GM21367 (cell line): ENCODE results near the gene USP49.
"Not testable (repeated sequence)": the region's sequence is repeated elsewhere in the genome, so short reads cannot be mapped to it uniquely, and the experiment has no call there.

Source experiments
- ATAC-seq: cut with Tn5 transposase; IDR thresholded peaks from one replicate; pipeline ENCODE4 v1.9.1; 2021; ENCODE audit not compliant: unreplicated experiment

USP49 gene

DNA sequence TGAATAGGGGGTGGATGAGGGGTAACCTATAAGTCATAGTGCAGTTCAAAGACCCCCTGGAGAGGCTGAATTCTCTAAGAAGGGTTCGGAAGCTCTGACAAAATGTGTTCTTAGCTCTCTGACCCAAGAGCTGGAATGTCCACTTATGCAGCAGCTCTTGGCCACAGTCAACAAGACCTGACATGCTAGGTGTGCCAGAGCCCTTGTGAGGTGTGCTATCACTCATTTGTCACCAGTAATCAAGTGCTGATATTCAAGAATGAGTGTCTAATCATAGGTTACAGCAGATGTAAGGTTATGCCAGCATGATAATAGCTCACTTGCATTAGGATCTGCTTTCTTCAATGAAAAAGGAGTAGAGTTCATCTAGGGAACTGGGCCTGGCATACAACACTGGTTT, 79.6 kb downstream of the USP49 start:
- no peak for ATAC-seq

DNA sequence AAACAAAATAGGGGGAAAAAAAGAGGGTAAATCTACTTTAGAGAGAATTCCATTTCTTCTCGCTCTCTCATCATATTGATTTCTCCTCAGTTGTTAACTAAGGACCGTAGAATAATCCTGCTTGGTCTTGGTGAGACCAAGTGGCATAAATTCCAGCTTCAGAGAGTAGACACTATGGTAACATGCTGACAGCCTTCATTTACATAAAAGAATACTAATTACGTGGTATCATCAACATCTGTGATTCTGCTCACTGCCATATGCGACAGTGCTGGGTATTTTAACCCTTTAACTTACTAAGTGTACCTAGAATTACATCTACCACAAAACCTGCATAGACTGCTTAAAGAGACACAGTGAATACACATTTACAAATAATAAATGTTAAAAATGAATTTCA, 80.5 kb downstream of the USP49 start:
- no peak for ATAC-seq

DNA sequence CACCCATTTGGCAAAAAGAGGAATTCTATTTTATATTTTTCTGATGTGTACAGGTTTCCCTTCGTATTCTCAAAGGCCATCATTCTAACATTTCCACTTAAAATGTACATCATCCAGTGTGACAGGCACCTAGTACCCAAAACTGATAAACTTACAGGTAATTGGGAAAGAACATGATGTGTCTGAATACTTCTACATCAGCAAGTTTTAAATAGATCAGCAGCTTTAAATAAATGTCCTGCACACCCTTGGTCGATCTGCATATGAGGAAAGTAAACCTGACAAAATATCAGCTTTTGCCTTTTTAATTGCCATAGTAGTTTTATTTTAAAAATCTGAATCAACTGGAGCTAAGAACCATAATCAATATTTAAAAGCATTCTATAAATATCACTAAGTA, 81.2 kb downstream of the USP49 start:
- ATAC-seq: no peak

DNA sequence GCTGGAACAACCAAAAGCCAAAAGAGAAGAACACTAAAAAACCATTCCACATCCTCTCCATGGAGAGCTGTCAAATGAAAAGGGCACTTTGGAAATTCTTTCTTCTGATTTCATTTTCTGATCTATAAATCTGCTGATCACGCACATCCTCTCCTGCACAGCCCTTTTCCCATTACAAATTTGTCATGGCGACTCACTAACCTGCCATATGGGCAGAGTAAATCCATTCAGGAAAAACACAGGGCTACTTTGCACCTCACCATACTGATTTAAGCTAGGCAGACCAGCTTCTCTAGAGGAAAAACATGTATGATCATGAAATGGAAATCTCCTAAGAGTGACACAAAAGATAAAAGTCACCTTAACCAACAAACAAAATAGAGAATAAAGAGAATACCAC, 81.7 kb downstream of the USP49 start:
- no peak for ATAC-seq

DNA sequence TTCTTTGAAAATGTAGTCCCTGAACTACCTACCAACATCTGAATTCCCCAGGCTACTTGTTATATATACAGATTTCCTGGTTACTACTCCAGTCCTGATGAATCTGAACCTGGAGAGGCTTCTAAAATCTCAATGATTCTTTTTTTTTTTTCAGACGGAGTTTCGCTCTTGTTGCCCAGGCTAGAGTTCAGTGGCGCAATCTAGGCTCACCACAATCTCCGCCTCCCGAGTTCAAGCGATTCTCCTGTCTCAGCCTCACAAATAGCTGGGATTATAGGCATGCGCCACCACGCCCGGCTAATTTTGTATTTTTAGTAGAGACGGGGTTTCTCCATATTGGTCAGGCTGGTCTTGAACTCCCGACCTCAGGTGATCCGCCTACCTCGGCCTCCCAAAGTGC, 83.2 kb downstream of the USP49 start:
- ATAC-seq: not testable (repeated sequence)

DNA sequence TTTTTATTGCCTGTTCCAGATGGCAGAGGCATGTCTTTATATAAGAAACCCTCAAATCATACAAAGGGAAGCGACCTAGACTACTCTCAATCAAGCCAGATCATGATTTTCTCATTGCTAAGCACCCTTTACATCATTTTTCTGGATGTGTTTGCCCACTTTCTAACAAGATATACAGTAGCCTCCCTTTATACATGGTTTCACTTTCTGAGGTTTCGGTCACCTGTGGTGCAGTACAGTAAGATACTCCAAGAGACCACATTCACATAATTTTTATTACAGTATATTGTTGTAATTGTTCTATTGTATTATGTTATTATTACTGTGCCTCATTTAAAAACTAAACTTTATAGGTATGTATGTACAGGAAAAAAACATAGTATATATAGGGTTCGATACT, 84.1 kb downstream of the USP49 start:
- ATAC-seq: no peak

DNA sequence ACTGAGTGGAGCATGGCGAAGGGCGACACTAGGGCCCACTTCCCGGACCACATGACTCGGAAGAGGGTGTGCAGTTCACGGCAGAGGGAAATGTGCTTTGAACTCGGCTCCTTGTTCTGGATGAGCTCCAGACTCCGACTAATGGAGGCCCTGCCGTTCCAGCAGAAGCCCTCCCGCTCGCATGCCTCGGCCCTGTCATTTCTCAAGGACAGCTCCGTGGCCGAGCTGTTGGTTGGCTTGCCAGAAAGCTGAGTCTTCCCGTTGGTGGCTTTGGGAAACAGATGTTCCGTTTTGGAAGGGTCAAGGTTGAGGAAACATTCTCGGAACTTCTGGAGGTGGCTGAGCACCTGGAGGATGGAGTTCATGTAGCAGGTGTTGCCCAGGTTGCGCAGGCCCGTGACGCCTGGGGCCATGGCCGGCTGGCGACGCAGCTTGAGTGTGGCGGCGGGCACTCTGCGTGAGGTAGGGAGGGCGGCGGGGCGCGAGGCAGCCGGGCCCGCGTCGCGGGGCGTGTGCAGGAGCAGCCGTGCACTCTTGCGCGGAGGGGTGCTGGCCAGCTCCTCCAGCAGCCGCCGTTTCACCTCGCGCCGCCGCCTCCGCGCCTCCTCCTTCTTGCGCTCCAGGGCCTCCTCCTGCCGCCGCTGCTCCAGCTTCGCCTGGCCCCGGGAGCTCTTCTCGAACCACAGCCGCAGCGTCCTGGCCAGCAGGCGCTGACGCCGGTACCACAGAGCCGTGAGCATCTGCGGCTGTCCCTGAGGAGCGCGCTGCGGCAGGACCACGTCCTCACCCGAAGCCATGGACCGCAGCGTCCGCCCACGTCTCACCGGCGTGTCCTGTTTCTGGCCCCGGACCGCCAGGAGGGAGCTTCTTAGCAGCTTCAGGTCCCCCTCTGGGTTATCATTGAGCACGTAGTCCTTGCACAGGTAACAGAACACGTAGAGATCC, 89.1 kb downstream of the USP49 start:
- ATAC-seq: no peak

DNA sequence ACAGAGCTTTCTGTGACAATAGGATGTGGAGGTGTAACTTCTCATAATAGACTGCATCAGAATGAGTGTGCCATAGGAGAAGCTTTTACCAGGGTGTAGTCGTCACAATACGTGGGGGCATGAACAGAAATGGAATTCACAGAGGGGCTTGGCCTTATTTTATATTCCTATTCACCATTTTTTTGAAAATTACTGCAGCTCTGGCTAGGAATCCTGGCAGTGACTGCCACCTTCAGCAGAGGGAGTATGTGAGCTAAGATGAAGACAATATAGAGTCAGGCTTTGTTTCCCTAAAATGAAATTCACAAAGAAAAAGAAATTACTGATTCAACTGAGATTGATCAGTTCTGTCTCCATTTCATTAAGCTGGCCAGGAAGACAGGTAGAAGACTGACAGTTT, 93.8 kb downstream of the USP49 start:
- ATAC-seq: no peak

DNA sequence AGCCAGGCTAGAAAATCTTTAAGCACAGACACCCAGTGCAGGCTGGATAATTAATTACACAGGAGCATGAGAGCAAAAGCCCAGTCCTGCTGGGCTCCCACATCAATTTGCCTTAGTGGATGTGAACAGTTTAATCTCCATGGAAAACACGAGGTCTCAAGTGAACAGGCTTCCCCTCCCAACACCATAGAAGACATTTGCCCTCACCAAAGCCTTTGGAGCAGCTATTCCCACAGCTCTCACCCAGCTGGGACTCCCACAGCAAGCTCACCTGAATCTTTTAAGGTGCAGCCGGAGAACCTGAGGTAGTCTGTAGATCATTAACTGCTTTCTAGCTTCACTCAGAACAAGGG, 95.6 kb downstream of the USP49 start:
- no peak for ATAC-seq

DNA sequence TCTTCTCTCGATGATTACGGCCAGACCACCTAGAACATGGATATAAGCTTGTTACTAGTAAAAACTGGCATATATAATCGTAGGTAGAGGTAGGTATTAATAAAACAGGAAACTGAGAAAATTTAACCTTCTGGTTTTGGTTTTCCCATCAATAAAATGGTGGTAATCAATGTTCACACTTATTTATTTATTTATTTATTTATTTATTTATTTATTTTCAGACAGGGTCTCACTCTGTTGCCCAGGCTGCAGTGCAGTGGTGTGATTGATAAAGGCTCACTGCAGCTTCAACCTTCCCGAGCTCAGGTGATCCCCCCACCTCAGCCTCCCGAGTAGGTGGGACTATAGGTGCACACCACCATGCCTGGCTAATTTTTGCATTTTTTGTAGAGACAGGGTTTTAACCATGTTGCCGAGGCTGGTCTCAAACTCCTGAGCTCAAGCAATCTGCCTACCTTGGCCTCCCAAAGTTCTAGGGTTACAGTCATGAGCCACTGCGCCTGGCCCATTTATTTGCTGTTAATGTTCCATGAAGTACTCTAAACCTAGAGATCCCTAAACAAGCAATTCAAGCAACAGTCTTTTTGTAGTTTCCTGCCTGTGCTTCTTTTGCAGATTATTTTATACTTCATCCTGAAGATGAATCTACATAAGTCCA, 96.1 kb downstream of the USP49 start:
- no peak for ATAC-seq

DNA sequence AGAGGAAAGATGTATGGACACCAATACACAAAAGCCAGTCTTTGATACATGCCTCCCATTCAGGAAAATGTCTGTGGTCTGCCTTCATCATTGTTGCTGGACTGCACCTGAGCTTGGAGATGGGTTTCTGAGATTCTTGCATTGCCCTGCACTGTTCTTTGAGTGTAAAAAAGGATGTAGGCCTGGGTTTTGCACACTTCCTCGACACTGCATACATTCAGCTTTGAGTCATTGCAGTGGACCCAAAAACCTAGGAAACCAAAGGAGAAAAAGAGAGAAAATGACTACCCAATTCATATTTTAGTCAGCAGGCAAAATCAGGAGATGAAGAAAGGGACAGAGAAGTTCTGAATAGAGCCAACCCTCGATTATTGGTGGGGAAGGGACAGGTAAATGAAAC, 98.7 kb downstream of the USP49 start:
- ATAC-seq: no peak

DNA sequence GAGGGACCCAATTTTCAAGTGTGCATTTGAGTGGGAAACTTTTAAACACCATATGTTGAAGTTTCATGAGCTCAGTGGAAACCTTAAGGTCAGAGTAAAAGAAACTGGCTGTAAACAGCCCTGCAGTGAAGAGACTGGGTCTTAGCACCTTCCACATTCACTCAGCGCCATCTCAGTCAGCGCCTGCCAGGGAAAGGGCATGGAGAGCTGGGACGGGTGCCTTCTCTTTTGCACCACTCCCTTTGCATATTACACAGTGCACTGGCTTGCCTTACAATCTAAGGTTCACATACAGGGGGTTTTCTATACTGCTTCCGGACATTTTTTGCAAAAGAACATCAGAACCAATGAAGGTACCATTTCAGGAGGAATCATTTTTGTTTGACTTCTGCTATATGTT, 103.2 kb downstream of the USP49 start:
- ATAC-seq: no peak

DNA sequence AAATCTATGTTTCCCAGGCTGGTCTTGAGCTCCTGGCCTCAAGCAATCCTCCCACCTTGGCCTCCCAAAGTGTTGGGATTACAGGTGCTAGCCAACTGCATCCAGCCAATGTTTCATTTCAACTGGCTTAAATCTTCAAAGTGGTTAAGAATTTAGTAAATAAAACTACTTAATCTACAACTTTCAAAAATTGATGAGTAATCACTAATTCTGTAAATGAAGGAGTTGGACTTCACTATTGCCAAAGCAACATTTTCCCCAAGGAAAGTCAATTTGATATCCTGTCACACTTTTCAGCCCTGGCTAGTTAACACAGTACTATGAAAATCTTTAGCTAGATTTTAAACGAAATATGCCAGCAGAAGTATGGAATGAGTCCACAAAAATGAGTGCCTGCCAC, 103.9 kb downstream of the USP49 start:
- no peak for ATAC-seq

DNA sequence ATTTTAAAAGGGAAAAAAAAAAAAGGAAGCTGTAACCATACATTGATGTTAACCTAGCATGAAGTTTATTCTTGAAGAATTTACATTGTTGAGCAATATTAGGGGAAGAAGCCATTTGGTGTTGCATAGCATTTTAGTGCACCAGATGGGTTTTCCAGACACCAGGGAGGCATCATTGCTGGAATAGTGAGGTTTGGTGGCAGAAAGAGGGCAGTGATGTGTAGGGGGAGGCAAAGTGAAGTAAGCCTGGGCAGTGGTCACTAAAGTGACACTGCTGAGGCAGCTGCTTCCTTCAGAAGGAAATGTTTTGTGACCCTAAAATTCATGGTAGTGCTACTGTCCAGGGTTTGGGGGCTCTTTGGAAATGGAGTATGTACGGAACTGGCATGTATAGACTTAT, 105.1 kb downstream of the USP49 start:
- ATAC-seq: no peak

DNA sequence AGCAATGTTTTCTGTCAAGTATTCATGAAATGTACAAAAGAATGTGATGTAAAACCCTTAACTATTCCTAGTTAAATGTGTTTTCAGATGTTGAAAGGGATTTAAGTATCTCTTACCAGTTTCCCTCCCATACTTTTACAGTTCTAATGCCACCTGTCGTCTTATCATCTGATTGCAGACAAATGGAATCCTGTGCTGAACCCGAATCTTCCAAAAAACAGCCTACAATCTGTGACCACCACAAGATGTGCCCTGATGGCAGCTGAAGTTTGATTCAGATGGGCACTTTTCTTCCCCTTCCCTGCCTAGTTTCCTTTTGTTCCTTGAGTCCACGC, 105.8 kb downstream of the USP49 start:
- no peak for ATAC-seq

DNA sequence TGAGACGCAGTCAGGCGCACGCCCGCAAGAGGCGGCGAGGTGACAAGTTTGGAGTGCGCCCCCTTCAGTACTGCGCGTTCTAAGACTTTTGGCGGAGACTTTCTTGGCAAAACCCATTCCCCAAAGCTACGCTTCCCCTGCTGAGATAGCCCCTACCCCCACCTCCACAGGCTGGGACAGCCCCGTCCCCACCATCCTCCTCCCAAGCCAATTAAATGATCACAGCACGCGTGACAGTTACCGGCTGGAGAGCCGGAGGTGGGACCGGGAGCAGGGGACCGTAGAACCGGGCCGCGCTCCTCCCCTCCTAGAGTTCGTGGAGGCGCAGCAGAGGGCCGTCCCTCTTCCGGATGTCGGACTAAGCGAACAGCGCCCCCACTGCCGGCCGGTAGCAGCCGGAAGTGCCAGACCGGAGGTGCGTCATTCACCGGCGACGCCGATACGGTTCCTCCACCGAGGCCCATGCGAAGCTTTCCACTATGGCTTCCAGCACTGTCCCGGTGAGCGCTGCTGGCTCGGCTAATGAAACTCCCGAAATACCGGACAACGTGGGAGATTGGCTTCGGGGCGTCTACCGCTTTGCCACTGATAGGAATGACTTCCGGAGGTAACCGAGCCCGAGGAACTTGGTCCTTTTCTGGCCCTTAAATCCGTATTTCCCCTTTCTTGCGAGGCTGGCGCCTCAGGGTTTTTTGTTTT, 107.8 kb downstream of the USP49 start, which contains the start of gene TOMM6:
TSS of gene TOMM6 (plus strand) at position 476 of the 699 bp plus-strand sequence. CDS start at position 480, 4 bp downstream.
- ATAC-seq: peak; percentile 62

DNA sequence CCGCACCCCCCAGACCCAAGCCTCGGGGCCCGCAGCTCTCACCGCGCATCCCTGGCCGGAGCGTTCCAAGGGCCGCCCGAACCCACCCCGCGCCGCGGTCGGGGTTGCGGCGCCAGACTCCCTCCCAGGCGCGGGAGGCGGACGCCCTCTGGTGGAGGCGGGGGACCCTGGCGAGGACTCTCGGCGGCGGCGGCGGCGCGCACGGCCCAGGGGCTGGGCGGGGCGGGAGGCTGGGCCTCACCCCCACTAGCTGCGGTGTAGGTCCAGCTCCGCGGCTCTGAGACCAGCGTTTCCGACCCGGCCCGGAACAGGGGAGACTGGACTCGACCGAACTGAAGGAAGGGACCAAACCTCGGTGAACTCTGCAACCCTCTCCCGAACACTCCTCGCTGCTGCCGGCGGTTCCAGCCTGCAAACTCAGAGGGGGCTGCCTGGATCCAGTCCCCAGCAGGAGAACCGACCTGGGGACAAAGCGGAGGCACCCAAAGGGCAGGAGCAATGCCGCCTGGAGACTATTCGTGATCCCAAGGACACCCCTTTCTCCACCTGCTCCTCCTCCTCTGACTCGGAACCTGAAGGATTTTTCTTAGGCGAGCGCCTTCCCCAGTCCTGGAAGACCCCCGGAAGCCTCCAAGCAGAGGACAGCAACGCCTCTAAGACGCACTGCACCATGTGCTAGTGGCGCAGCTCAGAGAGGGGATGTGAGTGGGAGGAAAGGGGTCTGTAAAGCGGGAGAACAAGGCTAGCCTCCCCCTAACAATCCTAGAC, 108.5 kb downstream of the USP49 start:
- peak; percentile 40 for ATAC-seq

DNA sequence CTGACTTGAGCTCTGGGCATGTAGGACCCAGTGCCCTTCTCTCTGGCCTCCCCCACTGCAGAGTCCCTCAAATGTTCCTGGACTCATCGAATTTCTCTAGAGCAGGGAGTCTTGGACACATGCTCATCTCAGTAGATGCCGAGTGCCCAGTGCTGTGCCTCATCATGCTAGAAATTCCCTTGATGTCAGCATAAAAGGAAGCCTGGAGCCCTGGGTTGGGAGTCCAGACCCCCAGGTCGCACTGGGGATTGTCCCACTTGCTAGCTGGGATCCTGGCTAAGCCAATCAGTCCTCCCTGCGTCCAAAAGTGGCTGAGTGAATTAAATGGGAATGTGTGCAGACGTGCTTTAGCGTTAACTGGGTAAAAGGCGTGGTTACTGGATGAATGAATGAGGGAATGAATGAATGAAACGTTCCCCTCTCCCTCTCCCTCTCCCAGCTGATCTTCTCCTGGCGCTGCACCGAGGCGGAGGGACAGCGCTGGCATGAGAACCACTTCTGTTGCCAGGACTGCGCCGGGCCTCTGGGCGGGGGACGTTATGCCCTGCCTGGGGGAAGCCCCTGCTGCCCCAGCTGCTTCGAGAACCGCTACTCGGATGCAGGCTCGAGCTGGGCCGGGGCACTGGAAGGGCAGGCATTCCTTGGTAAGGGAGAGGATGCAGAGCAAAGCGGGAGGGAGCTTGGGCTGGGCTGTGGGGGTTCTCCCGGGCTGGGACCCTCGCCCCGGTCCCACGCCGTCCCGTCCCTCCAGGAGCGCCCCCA, 109.3 kb downstream of the USP49 start:
- no peak for ATAC-seq

DNA sequence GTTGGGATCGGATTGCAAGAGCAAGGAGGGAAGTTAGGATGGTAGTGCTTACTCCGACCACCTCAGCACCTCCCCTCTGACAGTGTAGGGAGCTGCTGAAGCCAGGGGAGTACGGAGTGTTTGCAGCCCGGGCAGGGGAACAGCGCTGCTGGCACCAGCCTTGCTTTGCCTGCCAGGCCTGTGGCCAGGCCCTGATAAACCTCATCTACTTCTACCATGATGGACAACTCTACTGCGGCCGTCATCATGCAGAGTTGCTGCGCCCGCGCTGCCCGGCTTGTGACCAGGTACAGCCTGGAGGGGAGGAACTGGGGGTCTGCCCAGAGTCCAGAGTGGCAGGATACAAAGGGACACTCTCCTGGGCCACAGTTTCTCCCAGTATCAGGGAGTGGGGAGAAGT, 109.9 kb downstream of the USP49 start:
- ATAC-seq: no peak

DNA sequence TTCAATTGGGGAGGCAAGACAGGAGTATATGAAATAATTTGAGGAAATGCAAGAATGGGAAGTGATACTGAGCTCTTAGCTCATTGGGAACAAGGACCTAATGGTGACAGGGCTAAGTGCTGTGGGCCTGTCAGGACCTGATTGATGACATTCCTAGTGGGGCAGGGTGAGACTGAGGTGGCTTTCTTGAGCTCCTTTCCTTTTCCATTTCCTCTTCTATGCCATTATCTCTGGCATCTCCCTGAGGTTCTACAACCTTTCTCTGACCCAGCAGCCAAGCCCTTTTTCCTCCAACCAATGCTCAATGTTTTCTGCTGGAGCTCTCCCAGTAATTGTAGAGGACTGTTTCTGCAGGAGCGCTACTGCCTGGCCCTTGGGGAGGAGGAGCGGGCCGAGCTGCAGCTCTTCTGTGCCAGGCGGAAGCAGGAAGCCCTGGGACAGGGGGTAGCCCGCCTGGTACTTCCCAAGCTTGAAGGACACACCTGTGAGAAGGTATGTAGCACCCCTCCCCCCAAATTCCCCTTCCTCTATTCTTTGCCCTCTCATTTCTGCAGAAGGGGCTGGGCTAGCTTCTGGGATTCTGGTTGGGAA, 110.5 kb downstream of the USP49 start:
- ATAC-seq: no peak
